ENCODE results near the gene RAB8B.

DNA sequence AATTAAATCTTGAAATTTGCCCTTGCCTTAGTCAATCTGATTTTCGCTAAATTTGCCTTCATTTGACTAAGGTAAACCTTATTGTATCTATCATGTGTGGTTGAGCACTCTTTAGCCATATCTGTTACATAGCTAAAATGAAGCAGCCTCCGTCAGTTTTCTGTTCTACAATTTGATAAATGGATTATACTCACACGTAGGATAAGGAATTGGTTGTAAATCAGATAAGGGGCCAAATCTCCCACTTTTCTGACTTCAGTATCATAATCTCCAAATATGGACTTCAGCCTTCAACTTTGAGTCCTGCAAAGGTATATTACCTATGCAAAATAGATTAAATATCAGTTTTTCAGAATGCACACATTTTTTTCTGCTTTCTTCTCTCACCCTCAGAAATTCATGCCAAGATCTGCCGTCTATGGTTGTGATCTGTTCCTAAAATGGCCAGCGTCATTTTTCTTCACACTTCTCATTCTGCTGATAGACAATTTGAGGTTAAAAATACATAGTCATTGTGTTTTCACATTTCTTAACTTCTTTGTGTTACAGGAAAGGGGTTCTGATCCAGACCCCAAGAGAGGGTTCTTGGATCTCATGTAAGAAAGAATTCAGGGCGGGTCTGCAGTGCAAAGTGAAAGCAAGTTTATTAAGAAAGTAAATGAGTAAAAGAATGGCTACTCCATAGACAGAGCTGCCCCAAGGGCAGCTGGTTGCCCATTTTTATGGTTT, 36.9 kb downstream of the RAB8B start:
- TF ChIP-seq, protein P1, sequence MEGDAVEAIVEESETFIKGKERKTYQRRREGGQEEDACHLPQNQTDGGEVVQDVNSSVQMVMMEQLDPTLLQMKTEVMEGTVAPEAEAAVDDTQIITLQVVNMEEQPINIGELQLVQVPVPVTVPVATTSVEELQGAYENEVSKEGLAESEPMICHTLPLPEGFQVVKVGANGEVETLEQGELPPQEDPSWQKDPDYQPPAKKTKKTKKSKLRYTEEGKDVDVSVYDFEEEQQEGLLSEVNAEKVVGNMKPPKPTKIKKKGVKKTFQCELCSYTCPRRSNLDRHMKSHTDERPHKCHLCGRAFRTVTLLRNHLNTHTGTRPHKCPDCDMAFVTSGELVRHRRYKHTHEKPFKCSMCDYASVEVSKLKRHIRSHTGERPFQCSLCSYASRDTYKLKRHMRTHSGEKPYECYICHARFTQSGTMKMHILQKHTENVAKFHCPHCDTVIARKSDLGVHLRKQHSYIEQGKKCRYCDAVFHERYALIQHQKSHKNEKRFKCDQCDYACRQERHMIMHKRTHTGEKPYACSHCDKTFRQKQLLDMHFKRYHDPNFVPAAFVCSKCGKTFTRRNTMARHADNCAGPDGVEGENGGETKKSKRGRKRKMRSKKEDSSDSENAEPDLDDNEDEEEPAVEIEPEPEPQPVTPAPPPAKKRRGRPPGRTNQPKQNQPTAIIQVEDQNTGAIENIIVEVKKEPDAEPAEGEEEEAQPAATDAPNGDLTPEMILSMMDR (IDR thresholded peaks at IDR 0.05), result no peak
- no peak for TF ChIP-seq POLR2A (IDR thresholded peaks at IDR 0.05)

All from heart left ventricle (tissue), 13 donors.